SK-N-MC (cell line): ENCODE measurements around the gene HTATSF1.
A peak's percentile ranks its signal among the peaks of the same experiment; 100 is the strongest.

Experiments used
- DNase-seq: peaks from one replicate; pipeline ENCODE4 v3.0.0-alpha.2; 2011; ENCODE audit warnings: low read depth, low spot score
- H3K27ac ChIP-seq: fragments of 200-600 bp; sonication (generic); 2 replicates; pipeline ENCODE4 v1.5.1; 2016; ENCODE audit warnings: mixed run types
- H3K36me3 ChIP-seq: fragments of 200-600 bp; sonication (generic); 2 replicates; pipeline ENCODE4 v1.6.1; 2017; ENCODE audit warnings: antibody characterized with exemption, low read length, mixed read lengths; ENCODE audit not compliant: insufficient read depth
- H3K4me3 ChIP-seq: fragments of 200-600 bp; sonication (generic); 2 replicates; pipeline ENCODE4 v1.5.1; 2016
- H3K9ac ChIP-seq: fragments of 200-600 bp; sonication (generic); 2 replicates; pipeline ENCODE4 v1.8.0; 2017; ENCODE audit warnings: mixed run types, mixed read lengths; ENCODE audit not compliant: insufficient read length
- H3K9me3 ChIP-seq: fragments of 200-600 bp; sonication (generic); 2 replicates; pipeline ENCODE4 v1.6.1; 2017; ENCODE audit warnings: low read depth, mild to moderate bottlenecking, antibody characterized with exemption, low read length, moderate library complexity, mixed read lengths
- EZH2 ChIP-seq: fragments of 200-600 bp; sonication (generic); IDR thresholded peaks from one replicate; pipeline ENCODE4 v1.6.1; 2017; ENCODE audit warnings: antibody characterized with exemption
- FOXP2 ChIP-seq: optimal IDR thresholded peaks from 2 replicates; pipeline ENCODE3; 2011; ENCODE audit warnings: mild to moderate bottlenecking, moderate library complexity; ENCODE audit not compliant: insufficient read depth; ENCODE audit errors: extremely low read length, control extremely low read depth
- POLR2AphosphoS5 ChIP-seq: IDR thresholded peaks from 2 replicates; pipeline ENCODE4 v1.6.1; 2012; ENCODE audit warnings: mild to moderate bottlenecking, low read depth, low read length, borderline replicate concordance

Gene HTATSF1

GRCh38 chrX:136480383-136480782, 17.0 kb upstream of the HTATSF1 start:
- Histone ChIP-seq H3K27ac (no peak overlapping the region), H3K9ac (no peak overlapping the region), H3K4me3 (no peak overlapping the region), H3K9me3 (no peaks in the 10 kb centered on the region), H3K36me3 (no peaks in the 10 kb centered on the region)
- TF ChIP-seq POLR2AphosphoS5 (no peak), EZH2 (no peak), FOXP2 (no peak)
- no peak for DNase-seq

- Histone ChIP-seq H3K4me3 (no peak within 1 kb of the TSS), H3K9me3 (no peaks in the 10 kb centered on the region), H3K36me3 (no peaks in the 10 kb centered on the region), H3K27ac (no peak within 1 kb of the TSS), H3K9ac (no peak within 1 kb of the TSS)
- DNase-seq = no peak
- no peak for TF ChIP-seq EZH2
- no peak for TF ChIP-seq FOXP2
- no peak for TF ChIP-seq POLR2AphosphoS5
Measured at GRCh38 chrX:136487647-136488046, 9.7 kb upstream of the HTATSF1 start, which contains the start of gene BRS3. Gene BRS3, plus strand, starts transcription at chrX:136487947. Its CDS starts 168 bp downstream, at chrX:136488115.

GRCh38 chrX:136488706-136489105, 8.7 kb upstream of the HTATSF1 start:
- DNase-seq = no peak
- Histone ChIP-seq H3K9me3 (no peaks in the 10 kb centered on the region), H3K36me3 (no peaks in the 10 kb centered on the region), H3K9ac (no peak overlapping the region), H3K27ac (no peak overlapping the region), H3K4me3 (no peak overlapping the region)
- TF ChIP-seq POLR2AphosphoS5 (no peak), FOXP2 (no peak), EZH2 (no peak)

GRCh38 chrX:136491832-136492231, 5.6 kb upstream of the HTATSF1 start:
- DNase-seq = no peak
- Histone ChIP-seq H3K27ac (no peak overlapping the region), H3K4me3 (no peak overlapping the region), H3K9ac (no peak overlapping the region), H3K36me3 (no peaks in the 10 kb centered on the region), H3K9me3 (no peaks in the 10 kb centered on the region)
- no peak for TF ChIP-seq POLR2AphosphoS5
- TF ChIP-seq FOXP2 = no peak
- no peak for TF ChIP-seq EZH2

GRCh38 chrX:136493011-136493410, 4.4 kb upstream of the HTATSF1 start:
- no peak overlapping the region for H3K9ac ChIP-seq
- no peak for DNase-seq
- no peaks in the 10 kb centered on the region for H3K9me3 ChIP-seq
- H3K4me3 ChIP-seq = no peak overlapping the region
- no peaks in the 10 kb centered on the region for H3K36me3 ChIP-seq
- H3K27ac ChIP-seq = no peak overlapping the region
- TF ChIP-seq EZH2 (no peak), POLR2AphosphoS5 (no peak), FOXP2 (no peak)

GRCh38 chrX:136495043-136495442, 2.3 kb upstream of the HTATSF1 start:
- no peak for DNase-seq
- Histone ChIP-seq H3K27ac (no peak overlapping the region), H3K9ac (no peak overlapping the region)

GRCh38 chrX:136496186-136496763, 1.1 kb upstream of the HTATSF1 start:
- peaks cover 15% of the 10 kb centered on the region for H3K36me3 ChIP-seq
- no peak for DNase-seq
- H3K4me3 ChIP-seq = peak overlapping the region; percentile 80
- peak overlapping the region; percentile 93 for H3K27ac ChIP-seq
- H3K9me3 ChIP-seq = no peaks in the 10 kb centered on the region
- peak overlapping the region; percentile 85 for H3K9ac ChIP-seq
- TF ChIP-seq POLR2AphosphoS5 = no peak
- no peak for TF ChIP-seq FOXP2
- no peak for TF ChIP-seq EZH2

More at GRCh38 chrX:136495043-136495442, 2.3 kb upstream of the HTATSF1 start:
- H3K4me3 ChIP-seq = no peak overlapping the region
- no peaks in the 10 kb centered on the region for H3K9me3 ChIP-seq
- H3K36me3 ChIP-seq = peaks cover 3% of the 10 kb centered on the region; the same call in 1 of the 2 replicates
- TF ChIP-seq EZH2 (no peak), POLR2AphosphoS5 (no peak), FOXP2 (no peak)

GRCh38 chrX:136496764-136497555, 432 bp upstream of the HTATSF1 start:
- TF ChIP-seq EZH2 (no peak), FOXP2 (no peak), POLR2AphosphoS5 (peak; percentile 73)
- Histone ChIP-seq H3K36me3 (peaks cover 22% of the 10 kb centered on the region), H3K4me3 (peak overlapping the region; percentile 80), H3K27ac (peak overlapping the region; percentile 93), H3K9ac (peak overlapping the region; percentile 85), H3K9me3 (no peaks in the 10 kb centered on the region)
- DNase-seq = peak; percentile 45

- Histone ChIP-seq H3K4me3 (no peak overlapping the region), H3K9me3 (no peaks in the 10 kb centered on the region), H3K36me3 (no peaks in the 10 kb centered on the region), H3K9ac (no peak overlapping the region), H3K27ac (no peak overlapping the region)
- no peak for DNase-seq
- TF ChIP-seq EZH2 (no peak), POLR2AphosphoS5 (no peak), FOXP2 (no peak)
Measured at GRCh38 chrX:136519069-136519468, 21.7 kb downstream of the HTATSF1 start.
